Left lobe of liver (tissue), 2 donors: ENCODE measurements around the gene GTF2F1. TPM values are rescaled to one million over a fixed set of nuclear protein-coding genes. Genes with fewer than 3 reads are reported as not detected.
"Not testable (repeated sequence)": the region's sequence is repeated elsewhere in the genome, so short reads cannot be mapped to it uniquely, and the experiment has no call there.

Experiments used
- ATAC-seq: fragments of 200-7000 bp; cut with Tn5 transposase; one replicate; pipeline ENCODE4 v1.9.1; 2020; ENCODE audit warnings: mild to moderate bottlenecking, moderate library complexity
- DNase-seq: peaks from one replicate; pipeline ENCODE4 v3.0.0-alpha.2; 2020; ENCODE audit warnings: low spot score
- total RNA-seq: library from RNA; stranded (reverse); gene quantifications from one replicate; pipeline ENCODE4 v1.2.1, GENCODE V29; 2021
- donor health status: DM: no; HTN: no; CAD: no; lungs with moderate emphysema.
- donor health status: DM: no; HTN: yes; CAD: no.

Gene GTF2F1
- total RNA-seq, 1 donor from 2014 or later: 18.7 TPM

GRCh38 chr19:6360445-6360844 is 32.5 kb downstream of the GTF2F1 start:
- not testable (repeated sequence) for DNase-seq, ATAC-seq

GRCh38 chr19:6359568-6360341 is 33.2 kb downstream of the GTF2F1 start:
- ATAC-seq (no peak), DNase-seq (no peak)

- no peak for DNase-seq
- no peak for ATAC-seq
Observed at GRCh38 chr19:6358003-6358402, 35.0 kb downstream of the GTF2F1 start.

- no peak for DNase-seq
- ATAC-seq: no peak
Observed at GRCh38 chr19:6357174-6357573, 35.8 kb downstream of the GTF2F1 start.

- ATAC-seq, DNase-seq: not testable (repeated sequence)
Observed at GRCh38 chr19:6355321-6356040, 37.5 kb downstream of the GTF2F1 start.

DNA sequence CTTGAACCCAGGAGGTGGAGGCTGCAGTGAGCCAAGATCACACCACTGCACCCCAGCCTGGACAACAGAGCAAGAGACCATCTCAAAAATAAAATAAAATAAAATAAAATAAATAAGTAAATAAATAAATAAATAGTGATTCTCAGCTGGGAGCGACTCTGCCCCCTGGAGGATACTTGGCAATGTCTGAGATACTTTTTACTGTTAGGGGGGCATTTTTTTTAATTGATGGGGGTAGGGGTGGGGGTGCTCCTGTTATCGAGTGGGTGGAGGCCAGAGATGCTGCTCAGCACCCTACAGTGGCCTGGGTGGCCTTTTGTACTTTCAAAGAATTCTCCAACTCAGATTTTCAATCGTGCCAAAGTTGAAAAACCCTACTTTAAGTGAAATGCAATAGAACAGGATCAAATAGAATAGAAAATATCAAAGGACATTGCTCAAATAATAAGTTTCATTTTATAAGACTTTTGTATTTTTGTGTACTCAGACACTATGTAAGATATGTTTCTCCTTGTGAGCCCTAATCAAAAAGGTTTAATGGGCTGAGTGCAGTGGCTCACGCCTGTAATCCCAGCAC is 38.8 kb downstream of the GTF2F1 start:
- ATAC-seq (no peak), DNase-seq (no peak)

GRCh38 chr19:6352381-6353165 is 40.4 kb downstream of the GTF2F1 start:
- DNase-seq (no peak), ATAC-seq (no peak)

- DNase-seq: no peak
- no peak for ATAC-seq
Observed at GRCh38 chr19:6350688-6351087, 42.3 kb downstream of the GTF2F1 start.

DNA sequence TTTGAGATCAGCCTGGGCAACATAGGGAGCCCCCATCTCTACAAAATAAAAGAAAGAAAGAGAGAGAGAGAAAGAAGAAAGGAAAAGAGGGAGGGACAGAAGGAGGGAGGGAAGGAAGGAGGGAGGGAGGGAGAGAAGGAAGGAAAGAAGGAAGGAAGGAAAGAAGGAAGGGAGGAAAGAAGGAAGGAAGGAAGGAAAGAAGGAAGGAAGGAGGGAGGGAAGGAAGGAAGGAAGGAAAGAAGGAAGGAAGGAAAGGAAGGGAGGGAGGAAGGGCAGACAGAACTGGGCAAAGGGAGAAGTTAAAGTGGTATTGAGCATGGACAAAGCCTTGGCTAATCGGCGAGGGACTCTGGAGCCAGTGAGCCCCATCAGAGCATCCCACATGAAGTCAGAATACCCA is 43.7 kb downstream of the GTF2F1 start:
- ATAC-seq: not testable (repeated sequence)

GRCh38 chr19:6343462-6343861 is 49.5 kb downstream of the GTF2F1 start:
- ATAC-seq: no peak
- DNase-seq: no peak

More for the DNA sequence above, 43.7 kb downstream of the GTF2F1 start:
- not testable (repeated sequence) for DNase-seq

- ATAC-seq (no peak), DNase-seq (no peak)
Observed at GRCh38 chr19:6340493-6341201, 52.3 kb downstream of the GTF2F1 start.

DNA sequence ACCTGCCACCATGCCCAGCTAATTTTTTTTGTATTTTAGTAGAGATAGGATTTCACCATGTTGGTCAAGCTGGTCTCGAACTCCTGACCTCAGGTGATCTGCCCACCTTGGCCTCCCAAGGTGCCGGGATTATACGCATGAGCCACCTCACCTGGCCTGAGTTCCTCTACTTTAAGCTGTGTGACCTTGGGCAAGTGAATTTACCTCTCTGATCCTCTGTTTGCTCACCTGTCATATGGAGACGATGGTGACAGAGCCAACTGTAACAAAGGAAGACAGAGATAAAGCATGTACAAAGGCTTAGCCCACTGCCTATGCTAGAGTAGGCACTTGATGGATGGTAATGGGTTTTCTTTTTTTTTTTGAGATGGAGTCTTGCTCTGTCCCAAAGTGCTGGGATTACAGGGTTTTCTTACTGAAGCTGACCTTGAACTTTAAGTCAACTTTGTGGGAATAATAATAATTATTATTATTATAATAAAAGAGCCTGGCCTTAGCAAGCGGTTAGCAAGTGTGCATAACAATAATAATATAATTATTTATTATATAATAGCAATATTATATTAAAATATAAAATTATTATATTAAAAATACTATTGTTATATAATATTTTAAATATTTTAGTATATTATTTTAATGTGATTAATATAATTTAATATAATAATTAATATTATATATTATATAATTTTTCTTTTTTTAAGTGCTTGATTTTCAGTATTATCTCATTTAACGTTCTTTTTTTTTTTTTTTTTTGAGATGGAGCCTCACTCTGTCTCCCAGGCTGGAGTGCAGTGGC is 58.3 kb downstream of the GTF2F1 start:
- no peak for ATAC-seq
- DNase-seq: no peak

GRCh38 chr19:6333439-6333838 is 59.5 kb downstream of the GTF2F1 start, which contains the start of gene ACER1:
Gene ACER1 (minus strand): TSS chr19:6333612. CDS start chr19:6333551, 61 bp downstream.
- DNase-seq (no peak), ATAC-seq (no peak)

Other genes starting within 250 kb of the GTF2F1 start
- gene MLLT1, start 113.2 kb downstream of the GTF2F1 start, total RNA-seq: 21.8 TPM
- gene ACER1, start 59.6 kb downstream of the GTF2F1 start, total RNA-seq: 0.88 TPM
- gene CLPP, start 31.6 kb downstream of the GTF2F1 start, total RNA-seq: 63.0 TPM
- gene ALKBH7, start 20.4 kb downstream of the GTF2F1 start, total RNA-seq: 83.9 TPM
- gene PSPN, start 17.2 kb downstream of the GTF2F1 start, total RNA-seq: 1.3 TPM
- gene KHSRP, start 31.6 kb upstream of the GTF2F1 start, total RNA-seq: 75.1 TPM
- 0.18 TPM for gene SLC25A41, start 40.6 kb upstream of the GTF2F1 start, total RNA-seq
- gene SLC25A23, start 66.6 kb upstream of the GTF2F1 start, total RNA-seq: 40.3 TPM
- 25.9 TPM for gene CRB3, start 71.1 kb upstream of the GTF2F1 start, total RNA-seq
- 1.1 TPM for gene DENND1C, start 88.6 kb upstream of the GTF2F1 start, total RNA-seq
- gene TUBB4A, start 109.1 kb upstream of the GTF2F1 start, total RNA-seq: 0.70 TPM
- 0.13 TPM for gene TNFSF9, start 137.9 kb upstream of the GTF2F1 start, total RNA-seq
- gene CD70, start 198.0 kb upstream of the GTF2F1 start, total RNA-seq: 0.25 TPM